GM19463 (cell line): ENCODE data around the gene EIF1AD.
"Not testable (repeated sequence)": the region's sequence is repeated elsewhere in the genome, so short reads cannot be mapped to it uniquely, and the experiment has no call there.

Experiments
- ATAC-seq: cut with Tn5 transposase; IDR thresholded peaks from one replicate; pipeline ENCODE4 v1.9.1; 2021; ENCODE audit warnings: mild to moderate bottlenecking, moderate library complexity; ENCODE audit not compliant: unreplicated experiment

Gene EIF1AD

GRCh38 chr11:65973439-65974110 lies 28.4 kb downstream of the EIF1AD start:
- no peak for ATAC-seq

- no peak for ATAC-seq
Observed at GRCh38 chr11:65972116-65972515, 29.8 kb downstream of the EIF1AD start.

- ATAC-seq = no peak
Observed at GRCh38 chr11:65968600-65969482, 33.1 kb downstream of the EIF1AD start.

- ATAC-seq = no peak
Observed at GRCh38 chr11:65967329-65967934, 34.5 kb downstream of the EIF1AD start.

GRCh38 chr11:65965986-65966762 lies 35.8 kb downstream of the EIF1AD start:
- ATAC-seq = no peak

- ATAC-seq = no peak
Observed at GRCh38 chr11:65964906-65965305, 37.1 kb downstream of the EIF1AD start.

GRCh38 chr11:65962141-65962564 lies 39.8 kb downstream of the EIF1AD start:
- no peak for ATAC-seq

GRCh38 chr11:65961267-65962140 lies 40.5 kb downstream of the EIF1AD start, which contains the start of gene SART1:
Gene SART1 (plus strand): TSS chr11:65961734. CDS start chr11:65961781, 47 bp downstream.
- peak; percentile 83 for ATAC-seq

GRCh38 chr11:65960824-65961266 lies 41.1 kb downstream of the EIF1AD start:
- ATAC-seq = no peak

- ATAC-seq = no peak
Observed at GRCh38 chr11:65958774-65959420, 43.1 kb downstream of the EIF1AD start.

- ATAC-seq = no peak
Observed at GRCh38 chr11:65958291-65958690, 43.7 kb downstream of the EIF1AD start.

GRCh38 chr11:65954771-65955170 lies 47.2 kb downstream of the EIF1AD start:
- no peak for ATAC-seq

GRCh38 chr11:65953471-65953870 lies 48.5 kb downstream of the EIF1AD start:
- no peak for ATAC-seq

GRCh38 chr11:65952052-65952521 lies 49.9 kb downstream of the EIF1AD start:
- ATAC-seq = no peak

- not testable (repeated sequence) for ATAC-seq
Observed at GRCh38 chr11:65951641-65952040, 50.3 kb downstream of the EIF1AD start.

- not testable (repeated sequence) for ATAC-seq
Observed at GRCh38 chr11:65950711-65951110, 51.2 kb downstream of the EIF1AD start.

- ATAC-seq = no peak
Observed at GRCh38 chr11:65947603-65948125, 54.3 kb downstream of the EIF1AD start.

- ATAC-seq = no peak
Observed at GRCh38 chr11:65947133-65947532, 54.8 kb downstream of the EIF1AD start.

- no peak for ATAC-seq
Observed at GRCh38 chr11:65946655-65947054, 55.3 kb downstream of the EIF1AD start.
